Measurements from ENCODE around the gene GATB.

Gene GATB

GRCh38 chr4:151698213-151698612 is 62.6 kb downstream of the GATB start:
- DNase-seq (ENCODE audit: low read depth in 2 of 2) = no peak

- DNase-seq (ENCODE audit: low read depth in 2 of 2) = no peak
Observed at GRCh38 chr4:151694961-151695720, 65.7 kb downstream of the GATB start.

GRCh38 chr4:151692821-151693673 is 67.8 kb downstream of the GATB start:
- no peak for DNase-seq (ENCODE audit: low read depth in 2 of 2)

- no peak for DNase-seq (ENCODE audit: low read depth in 2 of 2)
Observed at GRCh38 chr4:151692443-151692782, 68.4 kb downstream of the GATB start.

- no peak for DNase-seq (ENCODE audit: low read depth in 2 of 2)
Observed at GRCh38 chr4:151691639-151692442, 69.0 kb downstream of the GATB start.

DNA sequence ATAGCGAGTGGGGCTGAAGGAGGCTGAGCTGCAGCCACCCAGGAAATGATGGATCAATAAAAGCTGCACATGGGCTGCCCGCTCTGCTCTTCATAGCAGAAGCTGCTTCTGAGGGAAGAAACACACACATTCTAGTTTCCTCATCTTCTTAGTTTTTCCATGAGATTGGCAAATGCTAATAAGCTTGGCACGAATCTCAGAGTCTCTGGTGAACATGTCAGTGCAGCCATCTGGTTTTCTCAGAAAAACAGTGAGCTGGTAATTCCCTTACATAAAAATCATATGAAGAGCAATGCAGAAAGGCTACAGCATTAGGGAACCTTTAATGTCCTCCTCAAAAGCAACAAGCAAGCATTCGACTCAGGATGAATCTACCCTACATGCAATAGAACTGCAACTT is 69.9 kb downstream of the GATB start:
- DNase-seq (ENCODE audit: low read depth in 2 of 2) = no peak

DNA sequence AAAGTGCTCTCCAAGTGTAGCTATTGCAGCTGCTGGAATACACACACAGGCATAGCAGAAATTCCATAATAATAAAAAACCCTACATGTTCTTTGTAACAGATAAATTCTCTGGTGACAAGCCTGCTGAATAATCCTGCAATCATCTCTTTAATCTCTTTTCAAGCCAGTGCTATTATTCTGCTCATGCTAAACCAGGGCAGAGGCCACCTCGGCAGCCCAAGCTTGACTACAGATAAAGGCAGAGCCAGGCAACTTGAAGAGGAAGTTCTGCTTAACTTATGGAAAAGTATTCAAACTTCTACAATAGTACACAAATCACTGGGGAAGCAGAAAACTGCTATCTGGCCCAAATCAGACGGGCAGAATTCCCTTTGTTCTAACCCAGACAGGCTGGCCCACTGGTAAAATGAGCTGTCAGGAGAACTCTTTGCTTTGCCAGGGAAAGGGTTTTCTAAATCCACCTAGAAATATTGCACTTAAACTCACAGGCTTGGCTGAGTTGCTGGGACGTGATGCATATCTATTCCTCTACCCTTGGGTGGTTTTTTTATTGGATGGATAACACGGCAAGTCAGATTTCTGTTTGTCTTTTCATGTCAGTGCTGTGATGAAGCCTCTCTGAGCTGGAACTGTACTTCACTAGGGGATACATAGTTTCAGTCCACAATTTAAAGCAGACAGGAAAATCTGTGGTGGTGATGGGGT is 70.5 kb downstream of the GATB start:
- no peak for DNase-seq (ENCODE audit: low read depth in 2 of 2)

DNA sequence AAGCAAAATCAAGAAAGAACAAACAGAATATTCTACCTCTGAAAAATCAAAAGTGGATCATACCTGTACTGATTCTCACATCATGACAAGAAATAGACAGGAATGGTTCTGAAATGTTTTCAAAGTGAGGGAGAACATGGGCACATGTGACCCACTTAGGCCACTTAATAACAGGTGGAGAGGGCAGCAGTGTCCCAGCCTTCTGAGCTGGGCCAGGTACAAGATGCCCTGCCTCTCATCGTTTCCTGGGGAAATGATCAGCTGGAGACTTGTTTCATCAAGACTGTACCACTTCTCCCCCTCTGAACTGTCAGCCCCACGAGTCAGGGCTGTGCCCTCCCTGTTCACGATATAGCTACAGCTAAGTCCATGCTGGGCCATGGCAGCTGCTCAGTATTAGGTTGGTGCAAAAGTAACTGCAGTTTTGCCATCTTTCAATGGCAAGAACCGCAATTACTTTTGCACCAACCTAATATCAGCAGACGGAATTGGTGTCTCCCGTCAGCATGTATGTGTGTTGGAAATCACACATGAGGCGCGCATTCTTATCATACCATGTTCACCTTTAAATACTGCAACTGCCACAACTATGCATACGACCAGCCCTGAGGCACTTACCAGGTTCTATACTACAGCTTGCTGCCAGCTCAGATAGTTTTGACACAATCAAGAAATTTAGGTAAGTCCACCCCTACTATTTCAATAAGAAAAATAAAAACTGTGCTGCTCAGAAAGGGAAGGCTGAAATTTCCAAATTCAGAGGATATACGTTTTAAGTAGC is 71.4 kb downstream of the GATB start:
- DNase-seq (ENCODE audit: low read depth in 2 of 2) = no peak

- no peak for DNase-seq (ENCODE audit: low read depth in 2 of 2)
Observed at GRCh38 chr4:151688785-151689043, 72.1 kb downstream of the GATB start.

GRCh38 chr4:151688003-151688784 is 72.6 kb downstream of the GATB start:
- no peak for DNase-seq (ENCODE audit: low read depth in 2 of 2)

DNA sequence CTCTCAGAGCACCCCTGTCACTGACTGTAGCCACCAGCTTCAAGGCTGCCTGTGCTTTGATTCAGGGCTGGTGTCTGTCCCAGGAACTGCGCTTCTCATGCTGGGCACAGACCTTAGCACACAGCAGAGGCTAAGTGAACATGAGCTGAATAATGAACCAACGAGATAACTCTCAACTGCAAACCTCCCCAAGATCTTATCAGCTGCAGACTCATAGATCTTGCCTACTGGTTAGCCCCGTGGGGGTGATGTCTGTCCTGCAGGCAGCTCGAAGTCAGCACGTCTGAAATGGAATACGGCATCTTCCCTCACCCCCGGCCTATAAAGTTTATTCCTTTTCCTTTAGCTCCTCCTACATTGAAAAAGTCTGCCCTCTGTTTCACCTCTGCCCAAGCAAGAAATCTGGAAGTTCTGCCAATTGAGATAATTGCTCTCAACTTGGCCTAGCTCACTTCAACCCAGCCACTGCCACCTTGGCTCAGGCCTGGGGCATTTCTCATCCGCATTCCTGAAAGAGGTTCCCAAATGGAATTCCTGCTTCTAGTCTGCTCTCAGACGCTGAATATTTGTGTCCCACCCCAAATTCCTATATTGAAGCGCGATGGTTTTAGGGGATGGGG is 73.7 kb downstream of the GATB start:
- no peak for DNase-seq (ENCODE audit: low read depth in 2 of 2)

DNA sequence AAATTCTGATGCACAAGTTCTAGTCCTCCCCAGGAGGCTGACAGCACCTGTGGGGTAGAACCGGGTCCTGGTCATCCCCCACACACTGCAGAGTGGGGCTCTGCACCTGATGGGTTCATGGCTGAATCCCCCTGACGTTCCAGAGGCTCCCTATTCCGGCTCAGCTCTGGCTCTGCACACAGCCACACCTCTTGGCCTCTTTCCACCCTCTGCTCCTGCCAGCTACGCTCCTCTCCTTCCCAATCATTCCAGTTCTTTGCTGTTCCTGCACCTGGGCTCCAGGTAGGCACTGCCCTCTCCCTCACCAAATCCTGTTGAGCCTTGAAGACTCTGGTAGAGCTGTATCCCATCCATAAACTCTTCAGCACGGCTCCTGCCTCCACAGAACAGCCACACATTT is 75.5 kb downstream of the GATB start:
- no peak for DNase-seq (ENCODE audit: low read depth in 2 of 2)

DNA sequence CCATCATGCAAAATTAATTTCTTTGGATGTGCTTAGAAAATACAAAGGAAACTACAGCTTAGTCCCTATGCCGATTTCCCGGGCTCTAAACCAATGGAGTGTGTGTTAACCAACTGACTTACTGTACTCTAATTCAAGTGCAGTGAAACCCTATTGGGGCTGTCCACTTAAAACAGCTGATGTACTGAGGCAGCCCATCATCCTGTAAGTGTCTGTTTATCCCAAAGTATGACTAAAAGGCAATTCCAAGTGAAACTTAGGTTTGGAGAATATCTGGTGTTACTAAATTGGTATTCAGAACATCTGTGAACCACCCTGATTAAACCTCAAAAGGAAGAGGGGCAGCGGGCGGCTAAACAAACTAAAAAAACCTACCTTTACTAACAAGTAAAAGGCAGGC is 79.7 kb downstream of the GATB start:
- no peak for DNase-seq (ENCODE audit: low read depth in 2 of 2)

DNA sequence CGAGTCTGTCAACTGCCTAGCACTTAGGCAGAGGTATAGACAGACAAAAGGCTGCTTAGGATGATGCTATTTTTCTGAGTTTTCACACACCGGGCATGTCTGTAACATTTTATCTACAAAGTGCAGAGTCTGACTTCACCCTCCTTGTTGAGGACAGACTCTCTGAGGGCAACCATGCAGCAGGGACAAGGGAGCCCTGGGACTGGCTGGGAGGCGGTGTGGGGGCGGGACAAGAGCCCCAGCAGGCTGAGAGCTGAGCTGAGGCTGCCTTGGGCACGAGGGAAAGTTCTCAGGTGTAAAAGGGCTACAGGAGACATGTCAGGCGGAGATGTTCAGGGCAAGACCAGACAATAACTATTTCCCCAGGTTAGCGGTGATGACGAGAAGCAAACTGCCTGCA is 81.6 kb downstream of the GATB start:
- no peak for DNase-seq (ENCODE audit: low read depth in 2 of 2)

DNA sequence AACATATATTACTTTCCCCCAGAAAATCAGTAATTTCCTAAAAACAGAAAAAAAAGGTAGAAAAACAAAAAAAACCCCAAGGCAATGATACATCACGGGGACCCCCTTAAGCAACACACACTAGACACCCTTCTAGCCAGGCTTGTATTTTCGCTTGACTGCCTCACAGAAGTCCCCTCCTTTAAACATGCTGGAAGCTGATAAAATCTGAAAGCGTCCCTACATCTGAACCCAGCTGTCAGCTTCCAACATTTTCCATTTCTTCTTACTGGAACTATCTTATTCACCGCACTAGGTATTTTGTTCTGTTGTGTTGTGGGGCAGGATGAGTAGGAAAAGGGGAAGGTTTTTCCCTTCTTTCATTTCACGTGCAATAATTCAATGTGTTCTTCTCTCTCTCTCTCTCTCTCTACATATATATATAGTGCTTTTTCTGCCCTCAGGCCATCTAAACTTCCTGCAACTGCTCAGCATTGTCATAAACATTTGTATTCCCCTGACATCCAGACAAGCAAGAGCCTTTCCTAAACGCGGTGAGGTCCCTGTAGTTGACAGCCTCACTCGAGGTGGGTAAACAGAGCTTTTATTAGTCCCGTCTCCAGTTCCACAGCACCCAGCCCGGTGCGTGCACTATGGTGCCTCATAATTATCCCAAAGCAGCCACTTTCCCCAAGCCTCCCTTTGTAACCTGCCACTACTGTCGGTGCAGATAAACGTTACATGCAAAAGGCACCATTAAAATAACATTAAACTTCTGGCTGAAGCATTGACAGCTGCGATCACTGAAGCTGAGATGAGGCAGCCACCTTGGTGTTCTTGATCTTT is 82.5 kb downstream of the GATB start:
- no peak for DNase-seq (ENCODE audit: low read depth in 2 of 2)

- DNase-seq (ENCODE audit: low read depth in 2 of 2) = no peak
Observed at GRCh38 chr4:151677193-151677592, 83.6 kb downstream of the GATB start.

DNA sequence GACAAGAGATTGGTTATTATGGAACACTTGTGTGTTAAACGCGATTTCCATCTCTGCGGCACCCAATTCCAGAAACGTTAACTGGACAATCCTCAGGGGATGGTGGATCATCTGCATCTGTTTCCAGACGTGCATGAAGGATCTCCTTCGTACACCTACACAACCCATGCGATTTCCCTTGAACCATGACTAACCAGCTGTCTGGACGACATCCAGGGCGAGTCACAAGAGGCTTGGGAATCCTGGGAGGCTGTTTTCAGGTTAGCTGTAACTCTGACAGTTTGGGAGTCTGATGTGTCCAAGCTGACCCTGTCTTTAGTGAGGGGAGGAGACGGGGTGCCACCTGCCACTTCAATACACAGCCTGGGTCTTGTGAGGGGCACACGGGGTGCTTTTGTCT is 84.5 kb downstream of the GATB start:
- no peak for DNase-seq (ENCODE audit: low read depth in 2 of 2)

DNA sequence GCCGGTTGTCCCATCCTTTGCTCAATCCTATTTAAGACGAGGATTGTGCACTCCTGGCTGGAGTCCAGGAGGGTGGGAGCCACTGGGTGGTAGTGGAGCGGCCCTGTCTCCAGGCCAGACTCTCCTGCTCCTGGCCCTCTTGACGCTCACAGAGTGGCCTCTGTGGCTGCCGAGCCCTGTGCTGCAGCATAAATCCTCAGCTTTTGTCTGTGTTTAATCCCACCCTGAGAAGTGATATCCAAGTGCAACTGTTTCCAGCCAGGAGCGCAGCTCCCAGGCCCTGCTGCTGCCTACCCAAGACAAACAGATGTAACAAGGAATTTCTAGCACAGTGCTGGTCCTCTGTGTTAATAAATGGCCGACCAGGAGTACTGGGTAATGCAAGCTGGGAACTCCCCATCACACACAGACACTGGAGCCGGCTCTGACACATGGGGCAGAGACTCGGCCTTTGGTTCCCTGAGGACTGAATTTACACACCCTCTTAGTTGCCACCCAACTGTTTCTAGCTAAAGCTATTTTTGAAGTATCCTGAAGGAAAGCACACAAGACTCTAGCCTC is 85.3 kb downstream of the GATB start:
- DNase-seq (ENCODE audit: low read depth in 2 of 2) = no peak

Measured in stimulated activated CD8-positive, alpha-beta memory T cell treated with anti-CD3 and anti-CD28 coated beads, Interleukin-2, amount 100 ng/mL, for 48 hours (primary cell).